ENCODE measurements around the gene PROX1.

PROX1 gene

DNA sequence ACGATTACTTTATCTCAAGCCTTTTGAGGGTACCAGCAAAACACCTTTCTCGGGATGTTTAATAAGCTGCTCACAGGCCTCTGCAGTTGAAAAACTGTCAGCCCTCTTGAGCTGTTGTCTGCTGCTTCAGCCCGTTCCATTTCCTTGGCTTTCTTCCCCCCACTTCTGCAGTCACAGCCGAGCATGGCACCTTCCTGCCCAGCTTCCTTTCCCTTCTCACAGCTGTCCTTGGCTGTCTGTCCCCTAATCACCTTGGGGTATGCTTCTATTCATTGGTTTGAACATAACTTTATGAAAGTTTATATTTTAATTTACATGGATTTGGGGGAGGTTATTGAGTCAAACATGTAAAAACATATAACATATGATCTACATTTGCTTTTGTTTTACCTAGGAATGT, 6.9 kb upstream of the PROX1 start:
- DNase-seq = no peak

DNA sequence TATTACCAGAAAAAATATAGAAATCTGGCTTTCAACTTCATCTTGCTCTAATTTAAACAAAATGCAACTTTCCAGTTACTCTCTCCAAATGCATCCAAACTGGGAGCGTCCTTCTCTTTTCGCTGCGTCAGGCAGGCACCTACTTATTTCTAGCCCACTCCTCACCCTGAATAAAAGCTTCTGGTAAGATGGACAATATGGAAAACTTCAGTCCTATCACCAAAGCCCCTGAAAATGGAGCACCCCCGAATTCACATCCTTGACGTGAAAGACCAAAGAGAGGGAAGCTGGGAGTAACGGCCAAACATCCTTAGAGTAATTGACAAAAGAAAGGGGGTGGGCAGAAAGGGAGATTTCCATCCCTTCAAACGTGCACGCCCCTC, 5.5 kb upstream of the PROX1 start:
- DNase-seq = no peak

DNA sequence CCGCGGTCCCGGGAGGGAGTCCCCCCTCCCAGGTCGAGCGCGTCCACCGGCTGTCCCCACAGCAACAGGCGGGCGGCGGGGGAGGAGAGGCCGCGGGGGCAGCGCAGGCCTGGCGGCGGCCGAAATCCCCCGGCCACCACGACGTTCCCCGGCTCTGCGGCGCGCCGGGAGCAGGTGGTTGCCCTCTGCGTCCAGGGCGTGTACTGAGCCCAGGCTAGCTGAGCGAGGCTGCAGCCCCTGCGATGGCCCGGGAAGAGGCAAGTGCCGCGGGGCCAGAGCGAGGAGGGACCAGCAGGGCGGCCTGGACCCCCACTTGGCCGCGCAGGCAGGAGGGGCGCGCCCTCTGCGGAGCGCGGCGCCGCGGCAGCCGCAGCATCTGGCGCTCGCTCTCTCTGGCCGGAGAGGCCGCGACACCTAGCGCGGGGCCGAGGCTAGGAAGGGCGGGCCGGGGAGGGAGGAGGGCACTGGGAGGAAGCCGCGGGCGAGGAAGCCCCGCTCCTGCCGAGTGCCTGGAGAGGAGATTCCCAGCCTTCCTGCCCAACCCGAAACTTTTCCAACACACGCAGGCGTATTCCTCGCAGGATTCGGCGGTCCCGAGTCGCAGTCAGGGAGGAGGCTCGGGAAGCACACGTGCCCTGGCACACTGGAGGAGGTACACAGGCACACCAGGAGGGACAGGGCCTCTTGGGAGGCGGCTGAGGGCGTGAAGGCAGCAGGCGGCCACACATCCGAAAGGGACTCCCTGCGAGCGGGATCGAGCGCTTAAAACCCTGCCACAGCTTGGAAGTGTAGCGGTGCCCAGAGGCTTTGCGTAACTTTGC, 4.9 kb upstream of the PROX1 start:
- peak; percentile 55 to 61 for DNase-seq

DNA sequence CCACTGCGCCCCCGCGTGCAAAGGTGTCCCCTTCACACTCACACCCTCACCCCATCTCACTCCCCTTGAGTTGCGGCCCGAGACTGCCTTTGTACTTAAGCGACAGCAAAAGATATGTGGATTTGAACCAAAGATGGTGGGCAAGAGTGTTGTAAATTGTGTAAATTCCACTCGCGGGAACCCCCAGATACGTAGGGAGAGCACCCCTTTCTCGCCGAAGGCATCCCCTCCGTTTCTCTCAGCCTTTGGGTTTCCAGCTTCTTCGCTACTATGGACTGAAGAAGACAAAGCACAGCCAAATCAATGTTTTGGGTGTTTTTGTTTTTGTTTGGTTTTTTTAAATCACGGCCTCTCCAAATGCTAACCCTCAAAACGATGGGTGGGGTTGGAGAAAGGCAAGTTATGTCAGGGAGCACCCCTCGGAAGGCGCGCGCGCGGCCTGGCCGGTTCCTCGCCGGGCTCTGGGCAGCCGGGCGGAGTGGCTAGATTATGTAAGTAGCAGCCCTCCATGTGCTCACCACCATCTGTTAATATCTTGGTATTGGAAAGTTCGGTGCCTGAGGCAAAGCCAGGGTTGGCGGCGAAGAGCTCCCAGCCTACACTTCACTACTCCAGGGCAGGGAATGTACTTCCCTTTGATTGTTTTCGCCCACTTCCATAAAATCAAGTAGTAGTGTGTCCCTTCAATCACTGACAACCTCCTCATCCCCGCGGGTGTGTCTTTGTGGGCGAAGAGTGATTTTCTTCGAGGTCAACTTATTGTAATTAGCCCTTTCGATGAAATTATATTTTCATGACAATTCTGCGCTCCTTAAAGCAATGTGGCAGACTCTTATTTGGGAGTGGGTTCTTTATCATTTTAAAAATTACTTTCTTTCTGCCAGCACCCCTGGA, 4.0 kb upstream of the PROX1 start:
- DNase-seq = peak; percentile 70 to 84

DNA sequence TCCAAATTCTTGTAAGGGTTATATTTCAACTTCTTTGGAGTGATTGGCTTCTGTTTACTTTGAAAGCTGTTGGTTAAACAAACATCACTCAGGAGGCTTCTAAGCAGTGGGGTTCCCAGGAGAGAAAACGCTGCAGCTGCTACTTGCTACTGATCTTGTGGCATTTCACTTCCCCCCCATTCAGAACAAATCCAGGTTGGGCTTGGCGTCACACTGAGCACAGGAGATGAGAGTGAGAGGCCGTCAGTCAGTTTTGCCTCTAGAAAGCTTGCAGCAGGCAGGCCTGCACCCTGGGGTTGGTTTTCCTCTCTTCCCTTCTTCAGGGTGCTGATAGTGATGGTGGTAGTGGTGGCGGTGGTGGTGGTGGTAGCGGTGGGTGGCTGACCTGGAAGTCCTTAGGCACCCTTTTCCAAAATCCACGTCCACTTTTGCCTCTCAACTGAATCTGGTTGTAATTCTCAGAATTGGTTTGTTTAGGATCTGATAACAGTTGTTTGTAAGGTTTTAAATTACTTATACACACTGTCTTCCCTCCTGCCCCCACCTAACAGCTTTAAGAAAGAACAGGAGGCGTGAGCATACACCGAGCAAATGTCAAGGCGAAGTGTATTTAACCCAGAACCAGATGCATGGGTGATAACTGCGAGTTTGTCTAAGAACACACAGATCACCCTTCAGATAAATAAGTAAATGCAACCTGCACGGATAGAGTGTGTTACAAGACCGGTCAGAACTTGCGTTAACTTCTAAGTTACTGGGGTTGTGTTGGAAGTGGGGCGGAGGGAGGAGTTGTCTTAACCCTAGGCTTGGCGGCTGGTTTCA, 3.2 kb upstream of the PROX1 start:
- DNase-seq = peak in 1 of 2 experiments; percentile 33

DNA sequence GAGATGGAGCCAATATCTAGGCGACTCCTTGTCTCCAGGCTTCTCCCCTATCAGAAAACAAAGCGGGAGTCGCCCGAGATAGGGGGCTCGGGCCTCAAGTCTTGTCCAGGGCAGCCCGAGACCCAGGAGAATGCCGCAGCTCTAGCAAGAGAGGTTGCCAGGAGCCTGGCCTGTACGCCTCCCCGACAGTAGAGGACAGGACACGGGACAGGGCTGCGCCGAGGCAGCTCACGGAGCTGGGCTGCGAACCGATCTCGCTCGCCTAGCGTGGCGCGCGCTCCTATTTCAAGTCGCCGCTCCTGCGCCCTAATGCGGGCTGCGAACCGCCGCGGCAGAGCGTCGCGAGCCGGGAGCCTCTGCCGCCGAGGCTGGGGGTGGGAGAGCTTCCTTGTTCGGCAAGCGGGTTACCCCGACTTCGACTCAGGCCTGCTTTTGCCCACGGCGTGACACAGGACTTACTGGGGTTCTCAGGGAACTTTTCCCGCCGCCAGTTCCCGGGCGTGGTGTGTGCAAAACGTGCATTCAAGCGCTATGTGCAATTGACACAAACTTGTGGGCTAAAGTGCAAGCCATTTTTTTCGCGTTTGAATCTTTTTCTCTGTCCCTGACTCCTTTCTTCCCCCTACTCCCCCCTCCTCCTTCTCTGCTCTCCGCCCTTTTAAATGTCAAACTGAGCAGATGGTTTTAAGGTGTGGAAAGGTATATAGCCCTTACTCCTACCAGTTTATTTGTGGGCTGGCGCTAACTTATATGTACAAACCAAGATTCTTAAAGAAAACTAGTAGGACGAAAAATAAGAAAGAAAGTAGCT, 2.4 kb upstream of the PROX1 start:
- DNase-seq = no peak

DNA sequence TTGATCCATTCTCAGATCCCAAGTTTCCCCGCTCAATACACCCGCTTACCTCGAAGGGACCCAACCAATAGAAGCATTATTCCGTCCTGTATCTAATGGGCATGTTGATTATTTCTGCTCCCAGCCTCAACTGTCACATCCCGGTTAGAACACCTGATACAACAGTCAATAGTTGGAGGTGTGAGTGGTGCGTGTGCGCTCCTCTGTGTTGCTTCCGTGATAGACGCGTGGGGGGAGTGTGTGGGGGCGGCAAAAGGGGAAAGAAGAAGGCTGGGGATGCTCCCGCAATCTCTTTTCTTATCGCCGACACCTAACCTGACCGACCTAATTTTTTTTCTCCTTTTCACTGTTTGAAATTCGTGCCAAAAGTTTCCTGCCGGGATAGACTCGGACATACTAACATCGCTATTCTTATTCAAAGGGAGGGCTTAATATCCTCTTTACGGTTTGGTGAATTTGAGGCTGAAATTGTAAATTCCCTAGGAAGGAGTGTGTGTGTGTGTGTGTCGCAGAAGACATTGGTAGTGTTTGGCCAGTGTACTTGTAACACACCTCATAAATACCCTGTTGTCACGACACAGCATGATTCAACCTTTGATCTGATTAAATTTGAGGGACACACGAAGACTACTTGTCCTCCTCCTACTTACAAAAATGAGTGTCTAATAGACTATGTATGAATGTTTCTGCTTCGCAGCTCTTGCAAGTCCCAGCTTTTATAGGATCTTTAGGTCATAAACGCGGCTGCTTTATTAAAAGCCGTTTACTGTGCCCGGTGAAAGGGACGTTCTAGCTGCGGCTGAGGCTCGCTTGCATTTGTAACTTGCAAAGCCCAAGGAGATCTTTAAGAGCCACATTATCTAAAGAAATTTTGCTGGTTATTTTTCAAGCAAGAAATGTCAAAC, 1.5 kb upstream of the PROX1 start:
- no peak for DNase-seq

DNA sequence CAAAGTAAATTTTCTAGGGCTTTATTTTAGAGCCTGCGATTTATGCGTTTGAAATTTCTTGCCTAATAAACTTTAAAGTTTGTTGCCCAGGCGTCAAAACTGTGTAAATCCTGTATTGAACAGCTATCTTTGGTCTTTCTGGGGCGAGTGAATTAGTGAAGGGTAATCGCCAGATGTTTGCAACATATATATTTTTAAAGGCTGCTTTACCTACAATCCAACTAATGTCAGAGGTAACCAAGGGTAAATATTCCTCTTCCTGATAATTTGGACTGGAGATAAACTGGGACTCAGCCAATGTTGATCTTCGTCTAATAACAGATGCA, 885 bp upstream of the PROX1 start:
- no peak for DNase-seq

DNA sequence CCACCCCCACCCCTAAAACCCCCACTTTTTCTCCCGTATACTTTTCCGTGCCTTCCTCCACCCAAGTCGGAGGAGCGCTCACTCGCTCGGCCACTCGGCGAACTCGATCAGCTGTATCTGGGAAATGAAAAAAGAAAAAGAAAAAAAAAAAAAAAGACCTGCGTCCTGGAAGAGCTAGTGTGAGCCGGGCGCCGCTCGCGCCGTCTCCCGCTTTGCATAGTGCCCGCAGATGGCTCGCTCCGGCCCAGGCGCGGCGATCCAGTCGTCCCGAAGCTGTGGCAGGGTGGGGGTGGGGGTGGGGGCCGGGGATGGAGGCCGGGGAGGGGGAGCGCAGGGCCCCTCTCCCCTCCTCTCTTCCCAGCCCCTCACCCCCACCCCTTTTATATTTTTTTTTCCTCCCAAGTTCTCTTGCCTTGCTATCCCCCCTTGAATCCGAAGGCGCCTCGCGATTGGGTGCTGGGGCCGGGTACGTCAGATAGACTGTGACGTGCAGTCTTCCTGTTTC, 299 bp upstream of the PROX1 start:
- peak in 1 of 2 experiments; percentile 76 for DNase-seq

DNA sequence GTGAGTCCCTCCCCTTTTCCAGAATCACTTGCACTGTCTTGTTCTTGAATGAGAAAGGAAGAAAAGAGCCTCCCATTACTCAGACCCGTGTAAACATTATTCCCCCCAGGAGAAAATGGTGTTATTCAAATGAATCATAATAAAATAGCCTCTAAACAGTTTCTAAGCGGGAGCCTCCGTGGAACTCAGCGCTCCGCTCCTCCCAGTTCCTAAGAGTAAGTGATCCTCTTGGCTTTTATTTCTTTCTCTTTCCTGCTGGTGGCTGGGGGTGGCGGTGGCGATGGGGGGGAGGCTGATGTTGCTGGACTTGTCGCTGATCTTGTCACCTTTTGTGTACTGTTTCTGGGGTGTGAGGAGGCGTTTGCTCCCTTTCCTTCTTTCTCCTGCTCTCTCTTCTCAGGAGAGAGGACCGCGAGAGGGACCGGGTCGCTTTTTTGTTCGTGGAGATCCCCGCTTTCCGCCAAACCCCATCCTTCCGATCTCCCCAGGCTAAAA, 781 bp downstream of the PROX1 start:
- DNase-seq = peak; percentile 36 to 43

DNA sequence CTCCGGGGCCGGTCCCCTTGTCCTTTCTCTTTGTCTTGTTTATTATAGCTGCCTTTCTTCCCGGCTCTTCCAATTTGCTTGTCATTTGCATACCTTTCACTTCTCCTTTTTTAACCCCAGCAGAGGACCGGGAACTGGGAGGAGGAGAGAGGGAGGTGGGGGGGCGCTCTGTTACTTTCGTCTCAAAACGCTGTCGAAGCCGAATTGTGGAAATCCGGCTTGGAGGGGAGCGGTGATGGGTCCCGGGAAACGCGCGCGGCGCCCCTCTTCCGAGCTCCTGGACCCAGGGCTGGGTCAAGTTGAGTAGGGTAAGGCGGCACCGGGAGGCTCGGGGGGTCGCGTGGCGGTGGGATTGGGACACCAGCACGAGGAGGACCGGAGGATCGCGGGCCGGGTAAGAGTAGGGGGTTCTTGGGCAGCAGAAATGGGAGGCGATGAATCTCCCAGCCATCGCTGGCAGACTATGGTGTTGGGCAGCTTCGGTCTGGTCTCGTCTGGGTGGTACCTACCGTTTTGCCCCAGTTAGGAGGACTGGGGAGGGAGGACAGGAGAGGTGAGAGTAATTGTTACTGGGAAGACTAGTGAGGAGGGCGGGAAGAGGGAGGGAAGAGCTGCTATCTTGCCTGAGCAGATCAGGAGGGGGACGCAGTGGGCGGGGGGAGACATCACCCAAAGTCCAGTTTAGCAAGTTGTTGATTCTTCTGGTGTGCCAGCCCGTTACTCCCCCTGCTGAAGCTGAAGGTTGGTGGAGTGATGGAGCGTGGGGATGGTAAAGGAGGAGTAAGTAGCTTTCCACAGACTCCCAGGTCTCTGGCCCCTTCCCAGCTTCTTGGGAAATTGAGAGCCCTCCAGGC, 1.5 kb downstream of the PROX1 start:
- peak in 1 of 2 experiments; percentile 40 for DNase-seq

DNA sequence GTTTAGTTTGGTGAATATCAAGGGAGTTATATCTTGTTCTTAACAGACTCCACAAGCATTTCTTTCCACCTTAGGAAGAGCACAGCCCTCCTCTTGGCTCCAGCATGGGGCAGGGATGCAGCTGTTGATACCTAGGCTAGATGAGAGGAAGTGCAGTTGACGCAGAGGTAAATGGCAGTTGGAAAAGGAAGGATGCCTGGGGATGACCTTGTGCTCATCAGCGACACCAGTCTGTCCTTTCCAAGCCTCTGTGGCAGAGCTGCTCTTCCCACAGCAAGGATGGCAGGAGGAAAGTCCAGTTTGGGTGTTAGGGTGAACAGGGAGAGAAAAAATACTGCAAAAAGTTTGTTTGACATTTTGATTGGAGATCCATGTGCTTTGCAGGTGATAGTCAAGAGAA, 6.2 kb downstream of the PROX1 start:
- DNase-seq = no peak

DNA sequence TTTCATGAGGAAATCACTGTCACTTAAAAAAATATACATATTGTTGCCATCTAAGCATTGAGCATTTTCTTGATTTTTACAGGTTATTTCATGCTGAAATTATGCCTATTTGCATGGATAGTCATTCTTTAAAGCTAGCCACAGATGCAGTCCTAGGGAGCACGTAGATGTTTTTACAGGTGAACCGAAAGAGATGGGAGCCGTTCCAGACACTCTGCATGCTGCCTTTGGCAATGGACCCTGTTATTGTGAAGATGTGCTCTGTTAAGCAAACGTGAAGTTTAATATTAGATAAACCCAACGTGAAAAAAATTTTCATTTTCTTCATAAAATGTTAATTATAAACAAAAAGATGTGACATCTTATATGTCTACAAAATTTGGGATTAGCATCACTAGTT, 7.1 kb downstream of the PROX1 start:
- DNase-seq = no peak

DNA sequence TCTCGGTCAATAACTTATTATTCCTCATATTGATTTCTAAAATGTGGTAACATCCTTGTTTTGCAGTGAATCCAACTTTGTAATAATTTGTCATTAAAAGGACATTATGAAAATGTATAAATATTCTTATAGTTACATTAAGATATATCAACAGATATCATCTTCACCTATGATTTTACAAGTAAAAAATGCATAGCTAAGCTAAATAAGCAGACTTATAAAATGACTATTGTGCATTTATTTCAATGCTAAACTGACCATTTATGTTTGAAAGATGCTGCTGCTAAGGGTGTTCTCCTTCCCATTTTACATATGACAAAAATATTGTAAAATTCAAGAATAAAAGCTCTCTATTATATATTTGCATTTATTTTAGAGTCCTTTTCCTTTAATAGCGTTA, 7.8 kb downstream of the PROX1 start:
- DNase-seq = no peak

DNA sequence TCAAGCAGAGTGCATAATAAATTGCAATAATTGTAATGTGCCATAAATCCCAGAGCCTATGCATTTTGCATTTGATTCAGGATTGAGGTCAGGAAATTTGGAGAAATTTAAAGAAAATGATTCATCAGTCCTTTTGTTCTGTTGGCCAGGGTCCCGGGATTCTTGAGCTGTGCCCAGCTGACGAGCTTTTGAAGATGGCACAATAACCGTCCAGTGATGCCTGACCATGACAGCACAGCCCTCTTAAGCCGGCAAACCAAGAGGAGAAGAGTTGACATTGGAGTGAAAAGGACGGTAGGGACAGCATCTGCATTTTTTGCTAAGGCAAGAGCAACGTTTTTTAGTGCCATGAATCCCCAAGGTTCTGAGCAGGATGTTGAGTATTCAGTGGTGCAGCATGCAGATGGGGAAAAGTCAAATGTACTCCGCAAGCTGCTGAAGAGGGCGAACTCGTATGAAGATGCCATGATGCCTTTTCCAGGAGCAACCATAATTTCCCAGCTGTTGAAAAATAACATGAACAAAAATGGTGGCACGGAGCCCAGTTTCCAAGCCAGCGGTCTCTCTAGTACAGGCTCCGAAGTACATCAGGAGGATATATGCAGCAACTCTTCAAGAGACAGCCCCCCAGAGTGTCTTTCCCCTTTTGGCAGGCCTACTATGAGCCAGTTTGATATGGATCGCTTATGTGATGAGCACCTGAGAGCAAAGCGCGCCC, 8.7 kb downstream of the PROX1 start:
- DNase-seq = peak in 1 of 2 experiments; percentile 17

DNA sequence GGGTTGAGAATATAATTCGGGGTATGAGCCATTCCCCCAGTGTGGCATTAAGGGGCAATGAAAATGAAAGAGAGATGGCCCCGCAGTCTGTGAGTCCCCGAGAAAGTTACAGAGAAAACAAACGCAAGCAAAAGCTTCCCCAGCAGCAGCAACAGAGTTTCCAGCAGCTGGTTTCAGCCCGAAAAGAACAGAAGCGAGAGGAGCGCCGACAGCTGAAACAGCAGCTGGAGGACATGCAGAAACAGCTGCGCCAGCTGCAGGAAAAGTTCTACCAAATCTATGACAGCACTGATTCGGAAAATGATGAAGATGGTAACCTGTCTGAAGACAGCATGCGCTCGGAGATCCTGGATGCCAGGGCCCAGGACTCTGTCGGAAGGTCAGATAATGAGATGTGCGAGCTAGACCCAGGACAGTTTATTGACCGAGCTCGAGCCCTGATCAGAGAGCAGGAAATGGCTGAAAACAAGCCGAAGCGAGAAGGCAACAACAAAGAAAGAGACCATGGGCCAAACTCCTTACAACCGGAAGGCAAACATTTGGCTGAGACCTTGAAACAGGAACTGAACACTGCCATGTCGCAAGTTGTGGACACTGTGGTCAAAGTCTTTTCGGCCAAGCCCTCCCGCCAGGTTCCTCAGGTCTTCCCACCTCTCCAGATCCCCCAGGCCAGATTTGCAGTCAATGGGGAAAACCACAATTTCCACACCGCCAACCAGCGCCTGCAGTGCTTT, 9.4 kb downstream of the PROX1 start:
- no peak for DNase-seq

DNA sequence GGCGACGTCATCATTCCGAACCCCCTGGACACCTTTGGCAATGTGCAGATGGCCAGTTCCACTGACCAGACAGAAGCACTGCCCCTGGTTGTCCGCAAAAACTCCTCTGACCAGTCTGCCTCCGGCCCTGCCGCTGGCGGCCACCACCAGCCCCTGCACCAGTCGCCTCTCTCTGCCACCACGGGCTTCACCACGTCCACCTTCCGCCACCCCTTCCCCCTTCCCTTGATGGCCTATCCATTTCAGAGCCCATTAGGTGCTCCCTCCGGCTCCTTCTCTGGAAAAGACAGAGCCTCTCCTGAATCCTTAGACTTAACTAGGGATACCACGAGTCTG, 10.0 kb downstream of the PROX1 start:
- DNase-seq = no peak

DNA sequence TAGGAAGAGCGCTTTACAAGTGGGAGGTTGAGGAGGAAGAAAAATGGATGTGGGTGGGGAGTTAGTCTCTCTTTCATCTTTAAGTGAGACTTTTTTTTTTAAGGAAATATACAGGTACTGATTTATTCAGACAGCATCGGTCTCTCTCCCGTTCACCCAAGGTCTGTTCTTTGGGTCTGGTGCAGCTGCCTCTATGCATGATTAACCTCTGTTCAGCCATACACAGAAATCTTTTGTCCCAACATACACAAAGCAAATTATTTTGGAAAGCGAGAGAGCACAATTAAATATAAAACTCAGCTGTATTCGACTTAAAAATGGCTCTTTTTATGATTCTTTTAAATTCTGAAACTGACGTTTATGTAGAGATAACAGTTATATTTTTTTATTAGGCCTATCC, 11.0 kb downstream of the PROX1 start:
- no peak for DNase-seq

DNA sequence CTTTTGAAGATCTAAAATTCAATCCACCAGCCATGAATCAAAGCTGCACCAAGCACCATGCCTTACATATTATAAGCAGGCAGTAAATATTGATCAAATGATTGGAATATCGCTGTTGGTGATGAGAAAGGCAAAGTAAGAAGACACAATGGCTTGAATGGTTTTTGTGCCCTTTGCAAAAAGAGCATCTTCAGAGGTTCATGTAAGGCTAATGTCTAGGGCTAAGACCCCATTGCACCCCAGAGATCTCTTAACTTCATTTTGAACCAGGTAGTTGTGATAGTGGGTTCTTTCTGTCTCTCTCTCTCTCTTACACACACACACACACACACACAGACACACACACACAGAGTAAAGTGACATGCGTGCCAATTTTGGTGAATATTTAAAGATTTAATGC, 12.0 kb downstream of the PROX1 start:
- no peak for DNase-seq
